Stimulated activated naive CD4-positive, alpha-beta T cell treated with Interleukin-2 at 50 U/mL for 16 hours (primary cell): Measurements from ENCODE around the gene USP37.
"Not testable (repeated sequence)": the region's sequence is repeated elsewhere in the genome, so short reads cannot be mapped to it uniquely, and the experiment has no call there.

Source experiments
- DNase-seq: peaks from one replicate; lab custom pipeline; 2025; lab: John Stamatoyannopoulos, UW

Gene USP37

GRCh38 chr2:218568190-218569037 lies at the start of gene USP37, which contains the start of gene CNOT9:
USP37 (minus strand) TSS chr2:218568351; CDS start chr2:218558653, 9,698 bp downstream.
CNOT9 (plus strand) TSS chr2:218568839; CDS start chr2:218568955, 116 bp downstream.
- DNase-seq: peak; percentile 99

GRCh38 chr2:218615868-218616315 lies 47.7 kb upstream of the USP37 start:
- no peak for DNase-seq

- DNase-seq: no peak
Observed at GRCh38 chr2:218607436-218608115, 39.4 kb upstream of the USP37 start, which contains the start of gene PLCD4. PLCD4 (plus strand) TSS chr2:218607899; CDS start chr2:218615740, 7,841 bp downstream.

GRCh38 chr2:218605432-218605831 lies 37.3 kb upstream of the USP37 start:
- no peak for DNase-seq

- DNase-seq: no peak
Observed at GRCh38 chr2:218585541-218585940, 17.4 kb upstream of the USP37 start.

- DNase-seq: no peak
Observed at GRCh38 chr2:218583983-218584850, 16.1 kb upstream of the USP37 start.

- no peak for DNase-seq
Observed at GRCh38 chr2:218582076-218582475, 13.9 kb upstream of the USP37 start.

- no peak for DNase-seq
Observed at GRCh38 chr2:218578272-218578877, 10.2 kb upstream of the USP37 start.

GRCh38 chr2:218577482-218578220 lies 9.5 kb upstream of the USP37 start:
- no peak for DNase-seq

GRCh38 chr2:218576854-218577253 lies 8.7 kb upstream of the USP37 start:
- DNase-seq: no peak

GRCh38 chr2:218570850-218571249 lies 2.7 kb upstream of the USP37 start:
- no peak for DNase-seq

GRCh38 chr2:218569661-218570500 lies 1.7 kb upstream of the USP37 start:
- DNase-seq: no peak

- peak; percentile 60 for DNase-seq
Observed at GRCh38 chr2:218569038-218569431, 884 bp upstream of the USP37 start.

- DNase-seq: peak; percentile 83
Observed at GRCh38 chr2:218567797-218568189, 358 bp downstream of the USP37 start.

- DNase-seq: no peak
Observed at GRCh38 chr2:218566296-218566695, 1.9 kb downstream of the USP37 start.

GRCh38 chr2:218564056-218564455 lies 4.1 kb downstream of the USP37 start:
- DNase-seq: no peak

GRCh38 chr2:218558986-218559385 lies 9.2 kb downstream of the USP37 start:
- DNase-seq: no peak

GRCh38 chr2:218557941-218558340 lies 10.2 kb downstream of the USP37 start:
- DNase-seq: no peak

- DNase-seq: no peak
Observed at GRCh38 chr2:218555527-218555926, 12.6 kb downstream of the USP37 start.

GRCh38 chr2:218554225-218554624 lies 13.9 kb downstream of the USP37 start:
- DNase-seq: not testable (repeated sequence)
